Stimulated activated naive B cell treated with anti-CD40 and anti-IgM and Interleukin-4, amounts not matched to agents 10 μg/mL and 1 μg/mL and 100 μg/mL, for 72 hours (primary cell): ENCODE measurements around the gene FARS2.

Experiments
- ATAC-seq, 2 donors: fragments of 150-1000 bp; cut with Tn5 transposase; replicated peaks; 2 replicates each; pipeline ENCODE4 v1.10.0; 2021; ENCODE audit warnings: moderate library complexity in 1 of 2
- DNase-seq: peaks from one replicate; pipeline ENCODE4 v3.0.0; 2021
- H3K27ac Mint-ChIP-seq: one replicate; pipeline ENCODE4 v1.8.0; 2022; ENCODE audit warnings: mild to moderate bottlenecking, mixed read lengths
- H3K27me3 Mint-ChIP-seq, 2 donors: one replicate each; pipeline ENCODE4 v1.8.0; 2022; ENCODE audit warnings: mixed read lengths in 2 of 2
- H3K36me3 Mint-ChIP-seq, 2 donors: one replicate each; pipeline ENCODE4 v1.8.0; 2022; ENCODE audit warnings: mixed read lengths in 2 of 2, mild to moderate bottlenecking in 1 of 2
- H3K4me1 Mint-ChIP-seq, 2 donors: one replicate each; pipeline ENCODE4 v1.8.0; 2022; ENCODE audit warnings: mixed read lengths in 2 of 2, mild to moderate bottlenecking in 1 of 2
- H3K4me3 Mint-ChIP-seq, 2 donors: one replicate each; pipeline ENCODE4 v1.8.0; 2022; ENCODE audit warnings: mild to moderate bottlenecking in 2 of 2, mixed read lengths in 2 of 2, moderate library complexity in 1 of 2
- H3K9me3 Mint-ChIP-seq, 2 donors: one replicate each; pipeline ENCODE4 v1.8.0; 2022; ENCODE audit warnings: mixed read lengths in 2 of 2, mild to moderate bottlenecking in 1 of 2

The FARS2 gene

DNA sequence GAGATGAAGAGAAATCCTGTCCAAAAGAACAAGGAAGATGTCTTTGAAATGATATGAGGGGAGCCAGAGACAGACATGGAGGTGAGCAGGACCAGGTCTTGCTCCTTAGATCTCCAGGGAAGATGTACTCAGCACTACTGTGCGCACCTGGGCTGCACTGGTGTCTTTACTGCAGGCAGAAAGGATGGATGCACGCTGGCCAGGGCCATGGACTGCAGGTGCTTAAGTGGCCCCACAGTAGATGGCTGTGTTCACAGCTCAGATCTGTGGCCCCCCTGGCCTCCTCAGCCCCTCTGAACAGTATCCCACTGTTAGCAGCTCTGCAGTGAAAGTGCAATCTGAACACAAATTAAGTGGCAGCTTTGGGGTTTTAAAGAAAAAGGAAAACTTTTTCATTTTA lies 402.4 kb downstream of the FARS2 start:
- H3K9me3 Mint-ChIP-seq: peaks cover 0 to 1% of the 10 kb centered on the region in 2 donors
- H3K36me3 Mint-ChIP-seq: peaks cover 12 to 19% of the 10 kb centered on the region in 2 donors
- H3K4me1 Mint-ChIP-seq: peaks cover 27 to 54% of the 10 kb centered on the region in 2 donors
- H3K27ac Mint-ChIP-seq: no peak overlapping the region
- DNase-seq: no peak
- no peaks in the 10 kb centered on the region for H3K27me3 Mint-ChIP-seq
- ATAC-seq: no peak
- H3K4me3 Mint-ChIP-seq: no peak overlapping the region

DNA sequence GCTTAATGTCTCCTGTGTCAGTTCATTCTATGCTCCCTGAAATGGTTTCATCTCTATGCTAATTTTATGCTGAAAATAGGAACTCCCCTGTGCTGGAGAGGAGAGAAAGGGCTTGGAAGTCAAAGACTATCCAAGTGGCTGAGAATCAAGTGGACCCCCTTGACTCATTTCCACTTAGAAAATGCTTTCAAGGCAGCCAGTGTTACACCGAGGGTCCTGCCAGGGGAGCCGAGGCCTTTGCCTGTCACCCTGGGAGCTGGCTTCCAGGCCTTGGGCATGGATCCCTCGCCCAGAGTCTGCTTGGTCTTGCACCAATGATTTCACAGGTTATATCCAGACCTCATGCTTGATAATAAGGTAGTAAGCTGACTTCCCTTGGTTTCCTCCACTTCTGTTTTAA lies 402.8 kb downstream of the FARS2 start:
- Mint-ChIP-seq H3K9me3 (peaks cover 0 to 1% of the 10 kb centered on the region in 2 donors), H3K27ac (no peak overlapping the region), H3K36me3 (peaks cover 12 to 16% of the 10 kb centered on the region in 2 donors), H3K4me3 (no peak overlapping the region), H3K27me3 (no peaks in the 10 kb centered on the region), H3K4me1 (peaks cover 27 to 54% of the 10 kb centered on the region in 2 donors)
- ATAC-seq: no peak
- no peak for DNase-seq

GRCh38 chr6:5665173-5665572 lies 403.9 kb downstream of the FARS2 start:
- Mint-ChIP-seq H3K27me3 (no peaks in the 10 kb centered on the region), H3K4me1 (peaks cover 24 to 54% of the 10 kb centered on the region in 2 donors), H3K9me3 (peaks cover 0 to 1% of the 10 kb centered on the region in 2 donors), H3K36me3 (peaks cover 11 to 12% of the 10 kb centered on the region in 2 donors), H3K4me3 (peak overlapping the region; percentile 27 to 46), H3K27ac (peak overlapping the region; percentile 82)
- peak; percentile 92 to 97 for ATAC-seq
- peak; percentile 23 for DNase-seq

DNA sequence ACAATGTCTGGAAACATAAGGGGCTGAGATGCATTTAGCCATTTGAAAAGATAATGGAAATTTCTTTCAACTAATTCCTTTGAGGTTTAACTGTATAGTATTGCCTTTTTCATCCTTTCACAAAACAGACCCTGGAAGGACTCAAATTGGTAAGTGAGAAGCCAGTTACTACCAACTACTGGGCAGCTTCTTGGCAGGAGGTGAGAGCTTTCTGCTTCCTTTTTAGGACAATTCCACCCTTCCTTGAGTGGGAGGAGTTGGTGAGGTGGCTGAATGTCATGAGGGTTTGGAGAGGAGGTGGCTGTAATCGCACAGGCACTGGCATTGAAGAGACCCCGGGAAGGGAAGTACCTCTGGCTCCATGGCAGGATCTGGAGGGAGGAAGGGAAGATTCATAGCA lies 404.4 kb downstream of the FARS2 start:
- H3K9me3 Mint-ChIP-seq: peaks cover 0 to 1% of the 10 kb centered on the region in 2 donors
- peak in 1 of 2 donors; percentile 15 for ATAC-seq

DNA sequence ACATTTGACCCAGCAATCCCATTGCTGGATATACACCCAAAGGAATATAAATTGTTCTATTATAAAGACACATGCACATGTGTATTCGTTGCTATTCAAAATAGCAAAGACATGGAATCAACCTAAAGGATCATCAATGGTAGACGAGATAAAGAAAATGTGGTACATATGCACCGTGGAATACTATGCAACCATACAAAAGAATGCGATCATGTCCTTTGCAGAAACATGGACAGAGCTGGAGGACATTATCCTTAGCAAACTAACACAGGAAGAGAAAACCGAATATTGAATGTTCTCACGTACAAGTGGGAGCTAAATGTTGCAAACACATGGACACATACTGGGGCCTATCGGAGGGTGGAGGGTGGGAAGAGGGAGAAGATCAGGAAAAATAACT lies 405.4 kb downstream of the FARS2 start:
- Mint-ChIP-seq H3K27me3 (no peaks in the 10 kb centered on the region), H3K27ac (no peak overlapping the region), H3K4me3 (no peak overlapping the region), H3K9me3 (peaks cover 0 to 5% of the 10 kb centered on the region in 2 donors), H3K36me3 (peaks cover 11 to 14% of the 10 kb centered on the region in 2 donors), H3K4me1 (peaks cover 24 to 53% of the 10 kb centered on the region in 2 donors)
- no peak for ATAC-seq
- DNase-seq: no peak

More for the DNA sequence above, 404.4 kb downstream of the FARS2 start:
- Mint-ChIP-seq H3K4me3 (no peak overlapping the region), H3K27me3 (no peaks in the 10 kb centered on the region), H3K4me1 (peaks cover 24 to 53% of the 10 kb centered on the region in 2 donors), H3K36me3 (peaks cover 11 to 12% of the 10 kb centered on the region in 2 donors), H3K27ac (peak overlapping the region; percentile 82)
- no peak for DNase-seq

DNA sequence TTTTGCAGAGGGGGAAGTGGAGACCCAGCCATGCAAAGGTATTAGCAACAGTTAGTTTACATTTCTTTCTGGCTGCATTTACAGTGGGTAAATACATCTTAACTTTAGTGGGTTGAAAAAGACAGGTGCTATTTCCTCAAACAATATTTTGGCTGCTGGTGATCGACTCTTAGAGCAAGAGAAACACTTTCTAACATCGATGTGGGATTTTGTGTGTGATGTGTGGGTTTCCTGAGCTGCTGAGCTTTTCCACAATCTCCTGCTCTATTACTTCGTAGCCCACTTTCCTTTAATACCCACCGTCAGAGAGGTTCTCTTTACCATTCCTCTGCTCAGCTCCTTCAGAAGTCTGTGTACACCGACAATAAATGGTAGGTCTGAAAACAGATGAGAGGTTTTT lies 406.4 kb downstream of the FARS2 start:
- peaks cover 0 to 5% of the 10 kb centered on the region in 2 donors for H3K9me3 Mint-ChIP-seq
- peaks cover 29 to 62% of the 10 kb centered on the region in 2 donors for H3K4me1 Mint-ChIP-seq
- DNase-seq (no peak), ATAC-seq (no peak)
- peaks cover 14 to 16% of the 10 kb centered on the region in 2 donors for H3K36me3 Mint-ChIP-seq
- H3K4me3 Mint-ChIP-seq: no peak overlapping the region
- no peaks in the 10 kb centered on the region for H3K27me3 Mint-ChIP-seq
- H3K27ac Mint-ChIP-seq: peak overlapping the region; percentile 31

DNA sequence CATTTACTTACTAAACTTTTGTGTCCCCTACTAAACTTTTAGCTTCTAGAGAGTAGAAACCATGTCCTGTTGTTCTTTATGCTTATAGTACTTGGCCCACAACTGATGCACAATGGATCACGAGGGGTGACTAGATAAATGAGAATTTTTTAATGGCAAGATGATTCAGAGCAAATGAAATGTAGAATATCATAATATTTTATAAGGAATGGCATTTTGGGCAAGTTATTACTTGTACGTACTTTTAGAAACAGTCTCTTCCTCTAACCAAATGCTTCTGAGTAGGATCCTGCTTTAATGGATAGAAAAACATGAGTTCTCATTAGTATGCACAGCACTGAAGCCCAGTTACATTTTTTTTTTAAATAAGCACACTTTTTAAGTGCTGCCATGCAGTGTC lies 409.1 kb downstream of the FARS2 start:
- Mint-ChIP-seq H3K36me3 (peaks cover 14 to 16% of the 10 kb centered on the region in 2 donors), H3K27ac (no peak overlapping the region), H3K4me1 (peaks cover 22 to 50% of the 10 kb centered on the region in 2 donors)

GRCh38 chr6:5670811-5671561 lies 409.7 kb downstream of the FARS2 start:
- H3K27me3 Mint-ChIP-seq: no peaks in the 10 kb centered on the region
- peak; percentile 95 to 98 for ATAC-seq
- DNase-seq: peak; percentile 23
- peak overlapping the region in 1 of 2 donors; percentile 39 for H3K4me3 Mint-ChIP-seq
- H3K36me3 Mint-ChIP-seq: peaks cover 11 to 16% of the 10 kb centered on the region in 2 donors
- H3K9me3 Mint-ChIP-seq: peaks cover 0 to 5% of the 10 kb centered on the region in 2 donors
- peaks cover 17 to 44% of the 10 kb centered on the region in 2 donors for H3K4me1 Mint-ChIP-seq
- peak overlapping the region; percentile 85 for H3K27ac Mint-ChIP-seq

More for the DNA sequence above, 409.1 kb downstream of the FARS2 start:
- no peak for DNase-seq
- H3K9me3 Mint-ChIP-seq: peaks cover 0 to 5% of the 10 kb centered on the region in 2 donors
- ATAC-seq: no peak
- H3K27me3 Mint-ChIP-seq: no peaks in the 10 kb centered on the region
- no peak overlapping the region for H3K4me3 Mint-ChIP-seq

DNA sequence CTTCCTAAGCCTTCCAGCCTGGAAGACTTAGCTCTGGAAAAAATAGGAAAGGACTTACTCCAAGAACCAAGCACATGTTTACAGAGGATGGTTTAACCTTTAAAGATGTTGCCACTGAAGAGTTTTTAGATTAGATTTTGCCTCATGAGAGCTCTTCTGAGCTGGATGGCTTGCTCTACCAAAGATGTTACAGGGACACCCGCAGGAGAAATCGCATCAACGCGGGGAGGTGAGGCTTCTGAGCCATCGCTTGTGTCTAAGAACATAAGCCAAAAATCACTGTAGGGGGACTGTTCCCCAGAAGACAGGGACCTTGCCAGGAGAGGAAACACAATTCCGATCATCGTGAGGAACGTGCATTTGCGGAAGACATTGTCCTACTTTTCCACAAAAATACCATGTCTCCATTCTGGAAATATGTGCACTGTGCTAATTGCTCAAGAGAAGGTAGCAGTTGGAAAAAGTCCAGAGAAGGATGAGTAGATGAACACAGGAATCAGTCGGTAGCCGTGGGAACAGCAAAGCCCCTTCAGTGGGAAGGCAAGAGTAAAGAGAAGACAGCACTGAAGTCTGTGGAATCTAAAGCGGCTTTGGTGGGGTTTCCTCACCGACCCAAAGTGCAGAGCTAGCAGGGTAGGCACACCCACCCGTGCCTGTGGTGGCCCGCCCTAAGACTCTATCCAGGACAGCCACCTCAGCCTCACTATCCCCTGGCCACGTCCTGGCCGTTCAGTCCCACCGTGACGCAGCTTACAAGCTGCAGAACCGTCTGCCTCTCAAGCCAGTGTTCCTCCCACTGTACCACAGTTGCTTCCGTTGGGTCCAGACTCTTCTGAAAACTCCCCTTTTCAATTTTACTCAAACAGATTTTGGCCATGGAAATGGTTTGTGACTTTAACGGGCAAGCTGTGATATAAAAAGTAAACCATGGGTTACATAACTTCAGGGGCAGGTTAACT lies 410.6 kb downstream of the FARS2 start:
- Mint-ChIP-seq H3K4me3 (peak overlapping the region in 1 of 2 donors; percentile 39), H3K36me3 (peaks cover 9% of the 10 kb centered on the region in 2 donors), H3K9me3 (peaks cover 0 to 3% of the 10 kb centered on the region in 2 donors), H3K27me3 (no peaks in the 10 kb centered on the region), H3K4me1 (peaks cover 17 to 35% of the 10 kb centered on the region in 2 donors), H3K27ac (peak overlapping the region; percentile 85)
- DNase-seq (no peak), ATAC-seq (no peak)

- Mint-ChIP-seq H3K36me3 (peaks cover 9% of the 10 kb centered on the region in 2 donors), H3K9me3 (peaks cover 0 to 3% of the 10 kb centered on the region in 2 donors), H3K4me3 (no peak overlapping the region), H3K4me1 (peaks cover 17 to 34% of the 10 kb centered on the region in 2 donors), H3K27me3 (no peaks in the 10 kb centered on the region), H3K27ac (peak overlapping the region; percentile 56)
- ATAC-seq (no peak), DNase-seq (no peak)
Observed at GRCh38 chr6:5672581-5673011, 411.3 kb downstream of the FARS2 start.

- no peak overlapping the region for H3K27ac Mint-ChIP-seq
- H3K4me1 Mint-ChIP-seq: peaks cover 20 to 28% of the 10 kb centered on the region in 2 donors
Observed at GRCh38 chr6:5673019-5673790, 411.9 kb downstream of the FARS2 start.

GRCh38 chr6:5674141-5674540 lies 412.8 kb downstream of the FARS2 start:
- Mint-ChIP-seq H3K4me1 (peaks cover 22 to 30% of the 10 kb centered on the region in 2 donors), H3K36me3 (peaks cover 9% of the 10 kb centered on the region in 2 donors), H3K27me3 (no peaks in the 10 kb centered on the region), H3K9me3 (peaks cover 0 to 3% of the 10 kb centered on the region in 2 donors), H3K27ac (no peak overlapping the region), H3K4me3 (no peak overlapping the region)
- DNase-seq: no peak
- ATAC-seq: no peak

More at GRCh38 chr6:5673019-5673790, 411.9 kb downstream of the FARS2 start:
- Mint-ChIP-seq H3K9me3 (peaks cover 0 to 3% of the 10 kb centered on the region in 2 donors), H3K36me3 (peaks cover 9% of the 10 kb centered on the region in 2 donors), H3K4me3 (no peak overlapping the region), H3K27me3 (no peaks in the 10 kb centered on the region)
- DNase-seq (no peak), ATAC-seq (no peak)

DNA sequence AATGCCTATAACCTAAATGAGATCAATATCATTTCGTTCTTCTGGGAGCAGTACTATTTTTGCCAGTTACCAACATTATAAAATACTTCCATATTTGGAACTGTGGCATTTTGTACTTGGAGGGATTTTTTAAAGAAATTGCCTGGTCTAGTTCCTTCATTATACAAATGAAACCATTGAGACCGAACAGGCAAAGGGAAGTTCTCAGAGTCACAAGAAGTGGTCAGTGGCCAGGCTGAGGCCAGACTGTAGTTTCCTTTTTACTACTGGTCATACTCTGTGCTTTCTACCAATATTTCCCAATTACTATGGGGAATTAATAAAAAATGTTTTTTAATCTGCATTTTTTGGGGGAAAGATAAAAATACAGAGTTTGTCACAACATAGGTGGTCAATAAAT lies 413.4 kb downstream of the FARS2 start:
- peaks cover 9% of the 10 kb centered on the region in 2 donors for H3K36me3 Mint-ChIP-seq
- H3K4me1 Mint-ChIP-seq: peaks cover 28 to 36% of the 10 kb centered on the region in 2 donors
- no peak for ATAC-seq
- peaks cover 0 to 3% of the 10 kb centered on the region in 2 donors for H3K9me3 Mint-ChIP-seq
- H3K27me3 Mint-ChIP-seq: no peaks in the 10 kb centered on the region
- DNase-seq: no peak
- no peak overlapping the region for H3K4me3 Mint-ChIP-seq
- no peak overlapping the region for H3K27ac Mint-ChIP-seq
